ENCODE results near the gene RNF144B. TPM values are rescaled to one million over a fixed set of nuclear protein-coding genes. Genes with fewer than 3 reads are reported as not detected.

Gene RNF144B
- total RNA-seq, 6 experiments from 2014 or later, result 7.6 to 19.1 (median 10.2) TPM

DNA sequence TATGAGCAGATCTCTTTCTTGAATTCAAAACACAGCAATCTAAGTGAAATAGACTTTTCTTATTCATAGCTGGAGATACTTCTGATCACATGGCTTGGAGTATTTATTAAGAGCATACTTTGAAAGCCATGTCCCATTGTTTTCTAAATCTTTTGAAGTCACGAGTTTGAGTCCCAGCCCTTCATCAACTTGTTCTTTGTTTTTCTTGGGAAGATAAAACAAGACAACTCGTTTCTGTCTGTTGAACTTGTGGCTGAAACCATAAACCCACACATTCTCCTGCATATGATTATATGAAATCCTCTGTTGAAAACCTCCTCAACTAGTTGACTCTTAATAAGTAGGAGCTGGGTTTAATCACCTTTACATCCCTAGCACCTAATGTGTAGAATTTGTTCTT lies 3.3 kb downstream of the RNF144B start:
- WGBS (ENCODE audit: insufficient coverage, low coverage, low lambda C conversion rate, missing lambda C conversion rate), result 16% methylated on average over 2 of the region's 2 CpGs
- TF ChIP-seq, protein P1, sequence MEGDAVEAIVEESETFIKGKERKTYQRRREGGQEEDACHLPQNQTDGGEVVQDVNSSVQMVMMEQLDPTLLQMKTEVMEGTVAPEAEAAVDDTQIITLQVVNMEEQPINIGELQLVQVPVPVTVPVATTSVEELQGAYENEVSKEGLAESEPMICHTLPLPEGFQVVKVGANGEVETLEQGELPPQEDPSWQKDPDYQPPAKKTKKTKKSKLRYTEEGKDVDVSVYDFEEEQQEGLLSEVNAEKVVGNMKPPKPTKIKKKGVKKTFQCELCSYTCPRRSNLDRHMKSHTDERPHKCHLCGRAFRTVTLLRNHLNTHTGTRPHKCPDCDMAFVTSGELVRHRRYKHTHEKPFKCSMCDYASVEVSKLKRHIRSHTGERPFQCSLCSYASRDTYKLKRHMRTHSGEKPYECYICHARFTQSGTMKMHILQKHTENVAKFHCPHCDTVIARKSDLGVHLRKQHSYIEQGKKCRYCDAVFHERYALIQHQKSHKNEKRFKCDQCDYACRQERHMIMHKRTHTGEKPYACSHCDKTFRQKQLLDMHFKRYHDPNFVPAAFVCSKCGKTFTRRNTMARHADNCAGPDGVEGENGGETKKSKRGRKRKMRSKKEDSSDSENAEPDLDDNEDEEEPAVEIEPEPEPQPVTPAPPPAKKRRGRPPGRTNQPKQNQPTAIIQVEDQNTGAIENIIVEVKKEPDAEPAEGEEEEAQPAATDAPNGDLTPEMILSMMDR (IDR thresholded peaks at IDR 0.05), result no peak
- no peak for TF ChIP-seq POLR2A (IDR thresholded peaks at IDR 0.05)

DNA sequence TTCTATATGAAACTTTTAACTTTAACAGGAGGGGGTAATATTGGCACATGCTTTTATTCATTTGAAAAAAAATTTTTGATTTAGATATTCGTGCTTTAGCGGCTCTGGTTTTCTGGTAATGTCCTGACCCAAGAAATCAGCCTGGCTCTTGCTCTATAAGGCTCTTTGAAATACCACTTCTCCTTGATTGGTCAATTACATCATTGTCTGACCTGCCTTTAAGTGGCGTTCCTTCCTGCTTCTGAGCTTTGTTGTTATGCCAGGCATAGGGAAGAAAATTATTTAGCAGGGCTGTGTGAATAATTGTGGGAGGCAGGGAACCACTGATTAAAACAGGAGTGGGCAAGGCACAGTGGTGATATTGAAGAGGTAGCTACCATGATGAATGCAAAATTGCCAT lies 3.9 kb downstream of the RNF144B start:
- TF ChIP-seq POLR2A (IDR thresholded peaks at IDR 0.05), result no peak
- TF ChIP-seq, protein P1 (IDR thresholded peaks at IDR 0.05), result no peak
- H3K27ac ChIP-seq, result no peak overlapping the region
- ATAC-seq (no peak), DNase-seq (no peak)
- H3K36me3 ChIP-seq, result no peaks in the 10 kb centered on the region
- H3K4me1 ChIP-seq, result peaks cover 0 to 36% (median 8%) of the 10 kb centered on the region in 4 donors
- H3K4me3 ChIP-seq, result no peak overlapping the region
- 42% methylated on average over 3 of the region's 3 CpGs for WGBS (ENCODE audit: insufficient coverage, low coverage, low lambda C conversion rate, missing lambda C conversion rate)
- no peaks in the 10 kb centered on the region for H3K9me3 ChIP-seq
- H3K27me3 ChIP-seq, result no peaks in the 10 kb centered on the region
- intact Hi-C loops (cut with DNase I), result no loop called here

More for the DNA sequence above, 3.3 kb downstream of the RNF144B start:
- intact Hi-C loops (cut with DNase I), result no loop called here
- DNase-seq, result no peak
- Histone ChIP-seq H3K36me3 (no peaks in the 10 kb centered on the region), H3K4me3 (peak overlapping the region in 1 of 3 donors; percentile 62), H3K4me1 (peaks cover 0 to 40% (median 8%) of the 10 kb centered on the region in 4 donors), H3K9me3 (no peaks in the 10 kb centered on the region), H3K27me3 (no peaks in the 10 kb centered on the region), H3K27ac (peak overlapping the region in 2 of 3 donors; percentile 81 to 88)
- ATAC-seq, result no peak

DNA sequence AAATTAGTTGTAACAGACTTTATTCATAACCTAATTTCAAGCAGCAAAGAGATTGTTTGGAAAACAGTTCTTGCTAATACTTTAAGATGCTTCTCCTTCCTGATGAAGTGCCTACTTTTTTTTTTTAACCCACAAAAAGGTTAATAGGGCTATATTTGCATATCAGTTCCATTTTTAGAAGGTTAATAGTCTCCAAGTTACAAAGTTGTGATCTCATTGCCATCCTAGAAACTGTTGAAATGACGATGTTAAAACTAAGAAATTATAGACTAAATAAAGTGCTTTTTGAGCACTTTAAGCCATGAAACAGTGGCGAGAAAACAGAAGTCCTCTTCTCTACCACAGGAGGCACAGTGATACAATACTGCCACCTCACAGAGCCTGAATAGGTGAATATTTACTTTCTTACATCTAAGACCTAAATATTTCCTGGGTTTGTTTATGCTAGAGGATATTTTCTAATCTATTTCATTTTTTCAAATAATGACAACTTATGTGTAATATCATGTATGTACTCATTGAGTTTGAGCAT lies 5.3 kb downstream of the RNF144B start:
- Histone ChIP-seq H3K4me1 (peaks cover 0 to 31% (median 8%) of the 10 kb centered on the region in 4 donors), H3K27ac (no peak overlapping the region), H3K9me3 (no peaks in the 10 kb centered on the region), H3K4me3 (no peak overlapping the region), H3K27me3 (no peaks in the 10 kb centered on the region), H3K36me3 (no peaks in the 10 kb centered on the region)
- 69% methylated on average over 2 of the region's 2 CpGs for WGBS (ENCODE audit: insufficient coverage, low coverage, low lambda C conversion rate, missing lambda C conversion rate)
- TF ChIP-seq, protein P1 (IDR thresholded peaks at IDR 0.05), result peak in 1 of 4 donors; percentile 6
- TF ChIP-seq POLR2A (IDR thresholded peaks at IDR 0.05), result no peak
- ATAC-seq, result no peak
- intact Hi-C loops (cut with DNase I), result no loop called here
- DNase-seq, result no peak

DNA sequence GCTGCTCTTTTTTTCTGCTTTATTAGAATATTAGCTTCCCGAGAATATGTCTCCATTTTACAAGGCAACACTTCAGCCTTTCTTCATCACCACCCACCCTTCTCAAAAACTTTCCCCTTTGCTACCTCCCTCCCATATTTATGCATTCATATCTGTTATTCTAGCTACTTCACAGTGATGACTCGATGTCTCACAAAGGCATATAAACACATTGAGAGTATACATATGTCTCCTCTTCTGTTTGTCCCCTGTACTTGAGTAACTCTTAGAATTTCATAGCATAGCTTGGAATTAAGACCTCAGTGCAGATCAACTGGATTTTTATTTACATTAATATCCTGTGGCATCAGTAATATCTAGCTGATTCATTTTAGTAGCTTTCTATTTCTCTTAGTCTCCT lies 6.5 kb downstream of the RNF144B start:
- H3K27me3 ChIP-seq, result no peaks in the 10 kb centered on the region
- ATAC-seq (no peak), DNase-seq (no peak)
- no peak for TF ChIP-seq POLR2A (IDR thresholded peaks at IDR 0.05)
- TF ChIP-seq, protein P1 (IDR thresholded peaks at IDR 0.05), result no peak
- intact Hi-C loops (cut with DNase I), result no loop called here
- WGBS (ENCODE audit: insufficient coverage, low coverage, low lambda C conversion rate, missing lambda C conversion rate), result 92% methylated on average over 2 of the region's 2 CpGs
- no peak overlapping the region for H3K4me3 ChIP-seq
- peaks cover 0 to 43% (median 15%) of the 10 kb centered on the region in 4 donors for H3K4me1 ChIP-seq
- H3K36me3 ChIP-seq, result no peaks in the 10 kb centered on the region
- no peak overlapping the region for H3K27ac ChIP-seq
- no peaks in the 10 kb centered on the region for H3K9me3 ChIP-seq
